Urinary bladder (tissue), 4 donors: ENCODE data around the gene CARD9. TPM values are rescaled to one million over a fixed set of nuclear protein-coding genes. Genes with fewer than 3 reads are reported as not detected.
A peak's percentile ranks its signal among the peaks of the same experiment; 100 is the strongest.

ENCODE experiments used
- DNase-seq: peaks from one replicate; pipeline ENCODE4 v3.0.0-alpha.2; 2015; ENCODE audit errors: extremely low spot score
- H3K27ac ChIP-seq: one replicate; pipeline ENCODE4 v1.5.1; 2013; ENCODE audit warnings: low read depth, mild to moderate bottlenecking, moderate library complexity
- H3K36me3 ChIP-seq: one replicate; pipeline ENCODE4 v1.6.1; 2013; ENCODE audit warnings: mild to moderate bottlenecking, moderate library complexity; ENCODE audit not compliant: insufficient read depth
- H3K4me1 ChIP-seq: one replicate; pipeline ENCODE4 v1.6.1; 2013; ENCODE audit warnings: mild to moderate bottlenecking, moderate library complexity; ENCODE audit not compliant: insufficient read depth
- H3K4me3 ChIP-seq: one replicate; pipeline ENCODE4 v1.5.1; 2013; ENCODE audit warnings: low read depth, low read length
- WGBS: extraction: QIAGEN DNeasy Blood & Tissue Kit; methylation state at CpG from one replicate; pipeline ENCODE4 v1.1.7; 2013; 5-methylcytosine and 5-hydroxymethylcytosine counted together
- polyA plus RNA-seq: library from polyadenylated mRNA; stranded (reverse); fragments of 200-250 nt; gene quantifications from one replicate; pipeline ENCODE4 v1.2.3, GENCODE V29; 2013
- total RNA-seq: library from RNA; depleted of rRNA; stranded (reverse); fragments of >200 nt; gene quantifications from one replicate; pipeline ENCODE4 v1.2.3, GENCODE V29; 2014
- donor health status: healthy with polysubstance abuse.
- donor health status: healthy.

Gene CARD9
- total and polyA plus RNA-seq, 2 donors, result 2.9 to 3.2 TPM

DNA sequence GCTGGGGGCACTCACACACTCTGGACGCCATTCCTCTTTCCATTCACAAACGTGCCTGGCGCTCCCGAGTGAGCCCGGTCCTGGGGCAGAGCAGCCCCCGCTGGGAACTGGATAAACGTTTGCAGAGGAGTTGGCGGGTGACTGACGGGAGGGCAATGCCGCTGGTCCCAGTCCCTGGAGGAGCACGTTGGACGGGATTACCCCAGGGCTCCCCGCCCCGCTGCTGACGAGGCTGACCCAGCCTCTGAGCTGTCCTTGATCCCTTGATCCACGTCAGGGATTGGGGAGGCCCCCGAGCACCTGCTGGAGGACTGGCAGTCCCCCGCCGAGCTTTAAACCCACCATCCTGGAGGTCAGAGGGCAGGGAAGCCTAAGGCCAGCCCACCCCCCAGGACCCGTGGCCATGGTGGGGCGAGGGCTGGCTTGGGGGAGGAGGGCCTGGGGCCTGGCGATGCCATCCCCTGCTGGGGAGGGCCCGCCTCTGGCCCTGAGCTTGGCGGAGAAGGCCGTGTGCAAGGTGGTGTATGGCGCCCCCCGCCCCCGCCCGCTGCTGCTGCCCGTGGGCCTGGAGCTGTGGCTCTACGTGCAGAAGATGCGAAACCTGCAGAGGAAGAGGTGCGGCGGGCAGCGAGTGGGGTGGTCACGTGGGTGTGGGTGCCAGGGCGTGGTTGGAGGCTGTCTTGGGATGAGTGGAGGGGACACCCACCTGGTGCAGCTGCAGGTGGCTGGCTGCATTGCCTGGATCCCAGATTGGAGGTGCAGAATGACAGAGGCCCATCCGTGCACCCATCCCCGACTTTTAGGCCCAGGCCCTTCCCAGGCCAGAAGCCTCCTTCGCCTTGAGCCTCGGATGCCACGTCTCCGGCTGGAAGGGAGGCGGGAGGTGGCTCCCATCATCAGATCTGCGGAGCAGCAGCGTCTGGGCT is 41.6 kb downstream of the CARD9 start:
- no peak for DNase-seq
- no peak overlapping the region for H3K4me3 ChIP-seq
- 84% methylated on average over 46 of the region's 46 CpGs for WGBS
- H3K4me1 ChIP-seq, result no peaks in the 10 kb centered on the region
- H3K36me3 ChIP-seq, result no peaks in the 10 kb centered on the region
- H3K27ac ChIP-seq, result no peak overlapping the region

DNA sequence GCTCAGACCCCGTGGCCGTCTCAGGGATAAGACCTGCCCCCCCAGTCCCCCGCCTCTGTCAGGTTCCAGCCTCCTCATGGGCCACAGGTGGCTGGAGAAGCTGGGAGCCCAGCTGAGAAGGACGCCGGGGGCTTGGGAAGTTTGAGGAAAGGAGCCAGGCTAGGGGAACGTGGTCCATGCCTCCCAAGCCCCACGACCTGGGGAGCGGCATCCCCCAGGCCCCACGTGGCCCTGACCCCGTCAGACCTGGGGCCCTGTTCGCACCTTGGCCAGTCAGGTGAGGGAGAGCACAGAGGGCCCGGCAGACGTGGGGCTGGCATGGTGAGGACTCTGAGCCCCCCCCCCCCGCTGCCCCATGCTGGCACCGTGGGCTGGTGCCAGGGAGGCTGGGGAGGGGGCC is 42.4 kb downstream of the CARD9 start:
- DNase-seq, result no peak
- Histone ChIP-seq H3K4me3 (no peak overlapping the region), H3K27ac (no peak overlapping the region), H3K36me3 (no peaks in the 10 kb centered on the region), H3K4me1 (no peaks in the 10 kb centered on the region)
- 85% methylated on average over 15 of the region's 15 CpGs for WGBS

DNA sequence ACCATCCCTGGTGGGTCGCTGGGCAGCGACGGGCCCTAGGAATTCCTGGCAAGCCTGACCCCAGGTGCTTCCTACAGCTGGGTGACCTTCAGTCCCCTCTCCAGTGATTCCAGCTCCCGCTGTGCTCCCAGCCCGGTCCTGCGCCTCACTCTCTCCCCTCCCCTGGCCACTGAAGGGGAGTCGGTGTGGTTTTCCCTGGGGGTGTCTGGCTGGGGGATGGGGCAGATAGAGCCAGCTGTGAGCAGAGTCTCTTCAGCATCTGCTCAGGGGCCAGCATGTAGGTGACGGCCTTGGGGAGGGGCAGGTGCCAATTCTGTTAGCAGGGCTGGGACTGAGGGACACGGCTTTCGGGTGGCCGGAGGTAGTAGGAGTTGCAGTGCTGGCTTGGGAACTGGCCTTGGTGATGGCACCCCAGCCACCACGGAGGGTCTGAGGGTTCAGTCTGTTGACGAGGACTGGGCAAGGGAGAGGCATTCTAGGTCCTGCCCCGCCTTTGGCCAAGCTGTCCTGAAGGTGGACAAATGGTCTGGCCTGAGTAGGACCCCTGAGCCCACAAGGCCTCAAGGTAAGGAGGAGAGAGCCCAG is 43.0 kb downstream of the CARD9 start:
- Histone ChIP-seq H3K36me3 (no peaks in the 10 kb centered on the region), H3K27ac (no peak overlapping the region), H3K4me3 (no peak overlapping the region), H3K4me1 (no peaks in the 10 kb centered on the region)
- no peak for DNase-seq
- 89% methylated on average over 14 of the region's 14 CpGs for WGBS

DNA sequence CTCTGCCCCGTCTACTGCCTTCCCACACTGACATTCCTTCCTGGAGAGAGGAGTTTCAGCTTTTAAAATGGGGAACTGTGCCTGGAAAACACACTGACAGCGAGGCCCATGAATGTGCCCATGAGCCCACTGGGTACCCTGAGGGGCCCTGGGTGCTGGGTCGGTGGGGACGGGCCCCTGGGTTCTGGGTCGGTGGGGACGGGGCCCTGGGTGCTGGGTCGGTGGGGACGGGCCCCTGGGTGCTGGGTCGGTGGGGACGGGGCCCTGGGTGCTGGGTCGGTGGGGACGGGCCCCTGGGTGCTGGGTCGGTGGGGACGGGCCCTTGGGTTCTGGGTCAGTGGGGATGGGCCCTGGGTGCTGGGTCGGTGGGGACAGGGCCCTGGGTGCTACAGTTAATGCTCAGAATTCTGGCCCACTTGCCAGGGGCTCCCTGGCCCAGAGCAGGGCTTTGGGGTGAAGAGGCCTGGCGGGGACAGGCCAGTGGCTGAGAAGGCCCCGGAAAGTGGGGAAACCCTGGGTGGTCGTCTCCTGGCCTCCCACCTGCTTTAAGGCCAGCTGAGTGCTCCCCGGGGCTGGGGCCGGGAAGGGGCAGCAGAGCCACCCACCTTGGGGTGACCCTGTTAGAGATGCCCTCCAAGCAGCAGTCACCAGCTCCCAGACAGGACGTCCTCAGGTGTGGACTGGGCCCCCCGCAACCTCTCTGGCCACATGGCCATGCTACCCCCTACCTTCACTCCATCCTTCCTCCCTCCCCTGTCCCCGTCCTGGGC is 43.6 kb downstream of the CARD9 start:
- Histone ChIP-seq H3K36me3 (no peaks in the 10 kb centered on the region), H3K4me1 (no peaks in the 10 kb centered on the region), H3K27ac (no peak overlapping the region), H3K4me3 (no peak overlapping the region)
- no peak for DNase-seq
- 86% methylated on average over 23 of the region's 23 CpGs for WGBS

DNA sequence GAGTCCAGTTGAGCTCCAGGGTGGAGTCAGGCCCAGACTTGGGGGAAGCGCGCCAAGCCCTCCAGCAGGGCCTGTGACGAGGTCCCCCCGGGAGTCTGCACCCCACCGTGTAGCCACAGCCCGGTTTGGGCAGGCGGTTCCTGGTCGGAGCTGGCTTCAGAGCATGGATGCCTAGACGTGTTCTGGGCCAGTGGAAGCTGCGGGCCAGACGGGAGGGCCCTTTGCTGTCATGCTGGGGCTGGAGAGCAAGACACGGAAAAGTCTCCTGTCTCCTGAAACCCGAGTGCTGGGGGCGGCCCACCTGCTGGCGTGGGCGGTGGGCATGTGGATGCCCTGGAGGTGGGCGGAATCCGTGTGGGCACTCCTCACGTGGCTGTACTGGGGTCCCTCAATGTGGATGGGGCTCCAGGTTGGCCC is 44.2 kb downstream of the CARD9 start:
- H3K4me1 ChIP-seq, result no peaks in the 10 kb centered on the region
- no peak overlapping the region for H3K27ac ChIP-seq
- H3K36me3 ChIP-seq, result no peaks in the 10 kb centered on the region
- no peak overlapping the region for H3K4me3 ChIP-seq
- no peak for DNase-seq
- 55% methylated on average over 19 of the region's 19 CpGs for WGBS

DNA sequence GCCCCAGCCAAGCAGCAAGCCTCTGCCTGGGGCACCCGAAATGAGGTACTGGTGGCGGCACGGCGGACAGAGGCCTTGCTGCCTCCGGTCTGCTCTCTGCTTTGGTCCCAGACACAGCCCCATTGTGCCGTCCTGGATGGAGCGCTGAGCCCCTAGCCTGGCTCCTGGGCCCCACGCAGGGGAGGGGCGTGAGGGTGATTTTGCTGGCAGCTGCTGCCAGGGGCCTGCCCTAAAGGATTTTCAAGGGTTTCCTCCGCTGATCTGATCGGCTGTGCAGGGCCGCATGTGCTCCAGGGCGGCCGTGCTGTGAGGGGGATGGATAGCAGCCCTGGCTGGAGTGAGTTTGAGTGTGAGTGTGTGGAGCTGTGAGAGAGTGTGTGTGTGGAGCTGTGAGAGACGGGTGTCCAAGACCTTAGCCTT is 44.8 kb downstream of the CARD9 start:
- Histone ChIP-seq H3K27ac (no peak overlapping the region), H3K4me3 (peak overlapping the region; percentile 69), H3K4me1 (no peaks in the 10 kb centered on the region), H3K36me3 (no peaks in the 10 kb centered on the region)
- DNase-seq, result no peak
- WGBS, result 15% methylated on average over 15 of the region's 15 CpGs

DNA sequence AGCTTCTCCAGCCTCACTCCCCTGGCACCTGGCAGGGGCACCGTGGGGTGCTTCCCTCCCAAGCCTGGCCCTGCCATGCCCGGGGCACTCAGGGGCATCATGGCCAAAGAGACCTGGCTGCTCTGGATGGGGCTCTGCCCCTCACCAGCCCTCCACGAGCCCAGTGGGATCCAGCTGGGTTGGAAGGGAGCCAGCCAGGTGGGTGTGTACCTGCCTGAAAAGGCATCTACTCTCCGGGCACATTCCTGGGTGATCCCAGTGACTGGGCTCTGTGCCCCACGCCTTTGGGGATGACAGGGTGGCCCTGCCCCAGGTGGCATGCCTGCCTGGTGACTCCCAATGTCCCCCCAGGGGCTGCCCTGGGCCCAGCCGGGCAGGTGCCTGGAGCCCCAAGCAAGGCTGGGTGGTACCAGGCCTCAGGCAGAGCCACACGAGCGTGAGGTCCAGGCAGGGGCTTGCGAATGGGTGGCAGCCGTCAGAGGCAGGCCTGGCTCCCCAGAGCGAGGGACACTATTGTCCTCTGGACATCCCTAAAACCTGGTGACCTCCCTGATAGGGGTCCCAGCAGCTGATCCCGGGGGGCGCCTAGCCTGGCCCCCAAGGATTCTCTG is 45.4 kb downstream of the CARD9 start:
- no peak overlapping the region for H3K27ac ChIP-seq
- H3K4me3 ChIP-seq, result peak overlapping the region; percentile 69
- no peaks in the 10 kb centered on the region for H3K36me3 ChIP-seq
- DNase-seq, result no peak
- 12% methylated on average over 13 of the region's 13 CpGs for WGBS
- no peaks in the 10 kb centered on the region for H3K4me1 ChIP-seq

DNA sequence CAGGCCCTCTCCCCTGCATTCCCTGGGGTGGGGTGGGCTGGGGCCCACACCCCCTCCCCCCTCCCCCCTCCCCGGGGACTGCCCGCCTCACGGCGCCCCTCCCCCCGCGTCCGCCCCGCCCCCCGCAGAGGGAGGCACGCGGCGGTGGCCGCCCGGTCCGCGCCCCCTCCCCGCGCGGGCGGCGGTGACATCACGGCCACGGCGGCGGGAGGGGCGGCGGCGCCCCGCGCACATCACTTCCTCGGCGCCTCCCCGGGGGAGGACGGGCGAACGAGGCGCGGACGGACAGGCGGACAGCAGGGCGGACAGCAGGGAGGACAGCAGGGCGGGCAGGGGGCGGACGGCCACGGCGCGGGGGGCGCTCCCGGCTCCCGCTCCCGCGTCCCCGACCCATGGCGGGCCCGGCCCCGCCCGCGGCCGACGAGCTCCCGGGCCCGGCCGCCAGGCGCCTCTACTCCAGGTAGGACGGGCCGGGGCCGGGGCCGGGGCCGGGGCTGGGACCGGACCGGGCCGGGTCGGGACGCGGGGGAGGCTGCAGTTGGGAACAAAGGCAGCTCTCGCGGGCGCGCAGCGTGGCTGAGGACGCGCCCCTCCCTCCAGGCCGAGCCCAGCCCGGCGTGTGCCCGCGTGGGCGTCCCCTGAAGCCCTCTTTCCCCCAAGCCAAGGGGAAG is 46.0 kb downstream of the CARD9 start, which contains the start of gene GPSM1:
TSS of gene GPSM1 (plus strand) at position 236 of the 671 bp plus-strand sequence. CDS start at position 393, 157 bp downstream.
- no peak for DNase-seq
- H3K36me3 ChIP-seq, result no peaks in the 10 kb centered on the region
- no peaks in the 10 kb centered on the region for H3K4me1 ChIP-seq
- WGBS, result 1% methylated on average over 75 of the region's 88 CpGs
- peak within 1 kb of the TSS; percentile 69 for H3K4me3 ChIP-seq
- peak within 1 kb of the TSS; percentile 49 for H3K27ac ChIP-seq

DNA sequence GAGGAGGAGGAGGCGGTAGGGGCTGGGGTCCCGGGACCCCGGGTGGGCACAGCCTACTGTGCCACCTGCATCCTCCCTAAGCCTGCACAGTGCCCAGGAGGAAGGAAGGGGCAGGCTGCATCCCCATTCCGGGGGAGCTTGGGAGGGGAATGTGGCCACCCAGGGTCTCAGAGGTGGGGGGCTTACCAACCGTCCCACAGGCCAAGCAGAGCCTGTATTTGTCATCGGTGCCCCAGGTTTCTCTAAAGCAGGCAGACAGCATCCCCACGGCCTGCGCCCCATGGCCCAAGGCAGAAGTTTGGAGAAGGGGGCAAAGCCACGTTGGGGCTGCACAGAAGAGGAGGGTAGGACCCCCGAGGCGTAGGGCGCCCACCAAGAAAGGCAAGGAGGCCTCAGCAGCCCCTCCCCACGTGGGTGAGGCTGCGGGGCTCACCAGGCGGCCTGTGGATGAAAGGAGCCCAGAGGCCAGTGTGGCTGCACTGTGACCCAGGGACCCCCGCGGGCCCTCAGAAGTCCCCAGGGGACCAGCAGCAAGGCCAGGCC is 46.6 kb downstream of the CARD9 start:
- no peaks in the 10 kb centered on the region for H3K36me3 ChIP-seq
- H3K4me3 ChIP-seq, result peak overlapping the region; percentile 69
- no peak for DNase-seq
- peak overlapping the region; percentile 49 for H3K27ac ChIP-seq
- no peaks in the 10 kb centered on the region for H3K4me1 ChIP-seq
- 41% methylated on average over 17 of the region's 17 CpGs for WGBS

DNA sequence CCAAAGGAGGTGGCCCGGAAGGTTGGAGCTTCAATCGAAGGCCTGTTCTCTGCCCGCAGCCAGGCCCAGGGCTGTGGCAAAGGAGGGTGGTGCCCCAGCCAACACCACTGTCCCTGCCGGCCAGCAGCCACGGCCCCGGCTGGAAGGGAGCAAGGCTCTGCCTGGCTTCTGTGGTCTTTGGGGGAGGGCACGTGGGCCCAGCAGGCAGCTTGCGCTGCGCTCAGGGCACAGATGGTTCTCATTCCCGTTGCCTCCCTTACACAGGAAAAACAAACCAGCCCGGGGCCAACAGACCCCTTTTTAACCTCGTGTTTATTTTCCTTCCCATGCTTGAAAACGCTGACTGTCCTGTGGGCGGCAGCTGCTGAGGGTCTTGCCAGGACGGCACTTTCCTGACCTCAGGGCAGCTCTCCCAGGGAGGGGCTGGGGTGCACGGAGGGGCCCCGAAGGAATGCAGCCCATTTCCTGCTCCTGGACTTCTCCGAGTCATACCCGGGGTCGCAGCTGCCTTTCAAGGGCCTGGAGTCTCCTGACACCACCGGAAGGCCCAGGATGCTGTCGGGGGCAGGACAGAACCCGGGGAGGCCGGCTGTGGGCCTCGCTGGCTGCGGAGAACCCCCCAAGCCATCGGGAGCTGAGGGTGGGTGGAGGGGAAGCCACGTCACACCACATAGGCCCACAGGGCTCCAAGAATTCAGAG is 47.3 kb downstream of the CARD9 start:
- no peaks in the 10 kb centered on the region for H3K4me1 ChIP-seq
- no peaks in the 10 kb centered on the region for H3K36me3 ChIP-seq
- no peak overlapping the region for H3K4me3 ChIP-seq
- DNase-seq, result no peak
- 40% methylated on average over 28 of the region's 28 CpGs for WGBS
- peak overlapping the region; percentile 49 for H3K27ac ChIP-seq

DNA sequence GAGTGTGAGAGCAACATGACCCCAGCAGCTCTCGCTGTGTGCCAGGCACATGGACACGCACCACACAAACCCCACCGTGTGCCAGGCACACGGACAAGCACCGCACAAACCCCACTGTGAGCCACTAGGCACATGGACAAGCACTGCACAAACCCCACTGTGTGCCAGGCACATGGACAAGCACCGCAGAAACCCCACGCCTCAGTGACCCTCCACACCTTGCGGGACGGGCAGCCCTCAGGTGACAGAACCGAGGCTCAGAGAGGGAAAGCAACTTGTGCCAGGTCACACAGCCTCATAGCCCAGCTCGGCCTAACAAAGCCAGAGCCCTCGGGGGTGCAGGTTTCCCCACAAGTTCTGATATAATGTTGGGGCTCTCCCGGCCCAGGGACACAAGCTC is 48.1 kb downstream of the CARD9 start:
- DNase-seq, result no peak
- 94% methylated on average over 13 of the region's 13 CpGs for WGBS
- H3K4me1 ChIP-seq, result no peaks in the 10 kb centered on the region
- H3K36me3 ChIP-seq, result no peaks in the 10 kb centered on the region
- H3K4me3 ChIP-seq, result no peak overlapping the region
- no peak overlapping the region for H3K27ac ChIP-seq

DNA sequence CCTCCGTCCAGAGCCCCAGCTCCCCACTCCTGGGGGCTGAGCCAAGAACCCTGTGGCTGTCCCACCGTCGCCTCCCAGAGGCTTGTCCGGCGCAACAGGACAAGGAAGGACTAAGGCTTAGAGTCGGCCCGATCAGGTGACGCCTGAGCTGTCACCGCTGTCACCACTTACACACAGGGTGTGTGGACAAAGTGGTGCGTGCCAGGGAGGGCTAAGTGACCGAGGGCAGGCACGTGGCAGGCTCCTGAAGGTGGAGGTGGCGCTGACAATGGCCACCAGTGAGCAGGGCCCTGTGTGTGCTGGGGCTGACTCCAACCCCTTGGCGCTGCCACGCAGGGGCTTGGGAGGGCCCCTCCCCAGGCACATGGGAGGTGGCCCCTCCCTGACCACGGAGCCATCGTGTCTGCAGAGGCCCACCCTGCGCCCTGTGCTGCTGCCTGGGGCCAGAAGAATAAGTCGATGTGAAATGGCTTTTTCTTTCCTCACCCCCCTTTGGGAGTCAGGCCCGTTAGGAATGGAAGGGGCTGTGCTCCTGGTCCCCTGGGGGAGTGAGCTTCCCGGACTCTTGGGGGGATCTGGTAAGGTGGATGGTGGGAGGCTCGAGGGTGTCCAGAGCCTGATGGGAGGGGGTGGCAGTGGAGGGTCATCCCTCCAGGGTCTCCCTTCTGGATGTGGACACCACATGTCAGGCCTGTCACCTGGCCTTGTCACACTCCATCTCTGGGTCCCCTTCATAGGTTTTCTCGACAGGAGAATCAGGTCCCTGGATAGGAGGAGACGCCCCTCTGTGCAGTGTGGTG is 48.8 kb downstream of the CARD9 start:
- Histone ChIP-seq H3K4me3 (no peak overlapping the region), H3K27ac (no peak overlapping the region), H3K4me1 (no peaks in the 10 kb centered on the region), H3K36me3 (no peaks in the 10 kb centered on the region)
- no peak for DNase-seq
- 71% methylated on average over 24 of the region's 24 CpGs for WGBS
